Stimulated activated CD4-positive, alpha-beta T cell treated with anti-CD3 and anti-CD28 coated beads, Interleukin-4, amount 100 ng/mL, for 1 hour (primary cell): Measurements from ENCODE around the gene KMT2B.
"Not testable (repeated sequence)": the region's sequence is repeated elsewhere in the genome, so short reads cannot be mapped to it uniquely, and the experiment has no call there.

ENCODE experiments used
- DNase-seq: peaks from one replicate; pipeline ENCODE4 v3.0.0-alpha.2; 2020

The KMT2B gene

GRCh38 chr19:35717665-35718344 is at the start of gene KMT2B:
KMT2B (plus strand) TSS chr19:35718003; CDS start chr19:35718019, 16 bp downstream.
- DNase-seq: no peak

GRCh38 chr19:35669566-35669965 is 48.2 kb upstream of the KMT2B start:
- no peak for DNase-seq

GRCh38 chr19:35669974-35670373 is 47.8 kb upstream of the KMT2B start:
- DNase-seq: no peak

- no peak for DNase-seq
These were observed 47.1 kb upstream of the KMT2B start for GRCh38 chr19:35670686-35671085.

- DNase-seq: no peak
These were observed 46.0 kb upstream of the KMT2B start for GRCh38 chr19:35671818-35672217.

GRCh38 chr19:35673121-35673804 is 44.5 kb upstream of the KMT2B start:
- peak; percentile 30 for DNase-seq

GRCh38 chr19:35675589-35676140 is 42.1 kb upstream of the KMT2B start:
- DNase-seq: no peak

- DNase-seq: no peak
These were observed 28.0 kb upstream of the KMT2B start for GRCh38 chr19:35689836-35690235.

GRCh38 chr19:35691106-35691505 is 26.7 kb upstream of the KMT2B start:
- DNase-seq: not testable (repeated sequence)

GRCh38 chr19:35692010-35692409 is 25.8 kb upstream of the KMT2B start:
- no peak for DNase-seq

- no peak for DNase-seq
These were observed 24.4 kb upstream of the KMT2B start for GRCh38 chr19:35693422-35693821.

GRCh38 chr19:35693835-35694599 is 23.8 kb upstream of the KMT2B start:
- DNase-seq: peak; percentile 86

- no peak for DNase-seq
These were observed 21.8 kb upstream of the KMT2B start for GRCh38 chr19:35695895-35696422.

GRCh38 chr19:35696835-35697234 is 21.0 kb upstream of the KMT2B start:
- no peak for DNase-seq

- peak; percentile 89 for DNase-seq
These were observed 15.4 kb upstream of the KMT2B start for GRCh38 chr19:35702223-35703012.

- DNase-seq: no peak
These were observed 14.5 kb upstream of the KMT2B start for GRCh38 chr19:35703343-35703742.

- DNase-seq: no peak
These were observed 13.6 kb upstream of the KMT2B start, which contains the start of gene ZBTB32 for GRCh38 chr19:35704218-35704617. ZBTB32 (plus strand) TSS chr19:35704558; CDS start chr19:35714627, 10,069 bp downstream.

GRCh38 chr19:35708391-35708790 is 9.4 kb upstream of the KMT2B start:
- DNase-seq: no peak

- peak; percentile 52 for DNase-seq
These were observed 6.7 kb upstream of the KMT2B start for GRCh38 chr19:35710784-35711723.

GRCh38 chr19:35712567-35713505 is 5.0 kb upstream of the KMT2B start:
- peak; percentile 58 for DNase-seq
